ENCODE measurements around the gene PDCD2. TPM values are rescaled to one million over a fixed set of nuclear protein-coding genes. Genes with fewer than 3 reads are reported as not detected.

PDCD2 gene, protein sequence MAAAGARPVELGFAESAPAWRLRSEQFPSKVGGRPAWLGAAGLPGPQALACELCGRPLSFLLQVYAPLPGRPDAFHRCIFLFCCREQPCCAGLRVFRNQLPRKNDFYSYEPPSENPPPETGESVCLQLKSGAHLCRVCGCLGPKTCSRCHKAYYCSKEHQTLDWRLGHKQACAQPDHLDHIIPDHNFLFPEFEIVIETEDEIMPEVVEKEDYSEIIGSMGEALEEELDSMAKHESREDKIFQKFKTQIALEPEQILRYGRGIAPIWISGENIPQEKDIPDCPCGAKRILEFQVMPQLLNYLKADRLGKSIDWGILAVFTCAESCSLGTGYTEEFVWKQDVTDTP
- total RNA-seq (2022; extraction: Qiagen RNA extraction; ENCODE audit: low read depth), result 48.4 to 61.8 TPM (median 52.0 TPM) in 5 replicates

DNA sequence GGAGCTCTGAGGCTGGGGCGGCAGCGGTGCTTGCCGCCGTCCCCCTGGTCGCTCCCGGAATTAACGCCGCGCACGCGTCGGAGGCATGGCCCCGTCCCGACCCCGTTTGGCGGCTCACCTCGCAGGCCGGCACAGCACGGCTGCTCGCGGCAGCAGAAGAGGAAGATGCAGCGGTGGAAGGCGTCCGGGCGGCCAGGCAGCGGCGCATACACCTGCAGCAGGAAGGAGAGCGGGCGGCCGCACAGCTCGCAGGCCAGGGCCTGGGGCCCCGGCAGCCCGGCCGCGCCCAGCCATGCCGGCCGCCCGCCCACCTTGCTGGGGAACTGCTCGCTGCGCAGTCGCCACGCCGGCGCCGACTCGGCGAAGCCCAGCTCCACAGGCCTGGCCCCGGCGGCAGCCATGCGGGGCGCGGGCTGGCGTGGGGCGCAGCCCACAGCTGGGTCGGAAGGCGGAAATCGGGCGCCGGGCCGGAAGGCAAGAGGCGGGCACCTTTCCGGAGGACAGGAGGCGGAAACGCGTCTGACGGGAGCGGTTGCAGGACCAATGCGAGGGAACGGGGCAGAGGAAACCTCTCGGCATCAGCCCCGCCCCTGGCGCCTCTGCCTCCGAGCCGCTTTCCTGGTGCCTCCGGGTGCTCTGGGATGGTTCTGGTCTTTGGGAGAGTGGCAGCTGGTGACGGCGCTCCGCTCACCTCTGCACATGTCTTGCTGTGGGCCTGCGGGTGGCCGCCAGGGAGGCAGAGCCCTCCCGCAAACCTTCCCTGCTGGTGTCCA is at the start of gene PDCD2:
Gene PDCD2, minus strand, starts transcription at position 457 of the 773 bp plus-strand sequence. Its CDS starts 56 bp downstream, at position 401.

DNA sequence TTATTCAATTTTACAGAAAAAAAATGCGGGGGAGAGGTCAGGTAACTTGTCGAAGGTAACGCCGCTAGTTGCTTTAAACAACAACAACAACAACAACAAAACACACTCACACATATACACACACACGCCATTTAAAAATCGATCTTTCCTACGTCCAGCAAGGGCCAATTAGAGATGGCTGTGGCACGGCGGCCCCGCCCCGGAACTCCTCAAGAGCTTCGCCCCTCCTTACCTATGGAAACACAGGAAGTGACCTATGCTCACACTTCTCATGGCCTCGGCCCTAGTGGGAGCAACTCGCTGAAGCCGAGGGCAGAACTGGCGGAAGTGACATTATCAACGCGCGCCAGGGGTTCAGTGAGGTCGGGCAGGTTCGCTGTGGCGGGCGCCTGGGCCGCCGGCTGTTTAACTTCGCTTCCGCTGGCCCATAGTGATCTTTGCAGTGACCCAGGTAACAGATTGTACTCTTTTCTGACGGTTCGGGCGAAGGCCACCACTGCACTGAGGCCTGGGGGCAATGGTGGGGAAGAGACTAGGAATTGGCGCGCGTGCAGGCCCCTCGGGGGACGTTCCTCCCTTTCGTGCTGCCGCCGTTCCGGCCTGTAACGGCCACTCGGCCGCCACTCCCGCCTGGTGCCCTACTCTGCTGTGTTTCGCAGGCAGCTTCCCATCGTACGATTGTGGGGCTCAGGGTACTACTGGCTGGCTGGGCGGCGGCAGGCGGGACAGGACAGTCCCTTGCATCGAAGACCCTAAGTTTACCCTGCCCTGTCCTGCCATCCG is 30.2 kb downstream of the PDCD2 start, which contains the start of gene TBP:
Gene TBP, plus strand, starts transcription at position 357 of the 783 bp plus-strand sequence. CDS start 2,661 bp downstream, outside the sequence.

DNA sequence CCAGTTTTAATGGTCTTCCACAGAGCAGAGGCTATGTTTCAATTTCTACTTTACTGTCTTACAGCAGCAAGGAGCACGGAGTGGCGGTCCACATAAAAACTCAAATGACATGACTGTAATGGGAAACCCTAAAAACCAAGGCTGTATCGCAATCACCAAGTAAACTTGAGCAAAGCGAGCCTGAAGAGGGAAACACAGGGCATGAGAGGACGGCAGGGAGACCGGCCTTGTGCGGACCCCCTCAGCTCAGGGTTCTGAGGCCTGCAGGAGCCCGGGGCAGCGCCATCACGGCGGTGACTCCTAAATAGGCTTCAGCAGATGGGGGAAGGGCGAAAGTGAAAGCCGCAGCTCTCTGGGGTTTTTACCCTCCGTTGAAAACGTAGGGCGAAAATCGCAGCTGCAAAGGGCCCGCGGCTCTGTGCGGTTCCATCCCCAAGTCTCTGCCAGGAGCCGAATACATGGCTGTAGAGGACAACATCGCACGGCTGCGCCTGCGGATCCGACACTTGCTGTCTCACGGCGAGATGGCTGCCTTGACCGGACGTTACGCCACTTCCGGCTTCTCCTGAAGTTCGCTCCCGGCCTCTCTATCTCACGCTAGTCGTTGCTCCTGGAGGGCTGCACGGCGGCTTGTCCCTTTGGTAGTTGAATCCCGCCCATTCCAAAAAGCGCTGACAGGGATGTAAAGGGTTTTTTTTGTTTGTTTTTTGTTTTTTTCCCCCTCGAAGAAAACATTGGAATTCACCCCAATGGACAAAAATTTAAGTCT is 31.5 kb downstream of the PDCD2 start, which contains the start of gene PSMB1:
Gene PSMB1, minus strand, starts transcription at position 543 of the 769 bp plus-strand sequence. Its CDS starts 65 bp downstream, at position 478.

Other genes starting within 250 kb of the PDCD2 start
- gene PSMB1, start 31.3 kb downstream of the PDCD2 start, total RNA-seq (2022; extraction: Qiagen RNA extraction; ENCODE audit: low read depth), result 237 to 259 TPM (median 252 TPM) in 5 replicates
- gene TBP, start 30.3 kb downstream of the PDCD2 start, total RNA-seq (2022; extraction: Qiagen RNA extraction; ENCODE audit: low read depth), result 12.7 to 17.7 TPM (median 15.2 TPM) in 5 replicates

All from A549 treated with GW870086 at 1 μM for 4 hours (cell line).